Neural crest cell (in vitro differentiated cells): ENCODE results near the gene SSBP2. TPM values are rescaled to one million over a fixed set of nuclear protein-coding genes. Genes with fewer than 3 reads are reported as not detected.

Experiments
- DNase-seq: peaks from one replicate; pipeline ENCODE4 v3.0.0; 2021; ENCODE audit warnings: low read depth, mixed read lengths, low spot score
- H3K27ac Mint-ChIP-seq: one replicate; pipeline ENCODE4 v1.8.0; 2021; ENCODE audit warnings: mild to moderate bottlenecking, mixed read lengths; ENCODE audit not compliant: unreplicated experiment
- H3K27me3 Mint-ChIP-seq: 2 replicates; pipeline ENCODE4 v1.8.0; 2021; ENCODE audit warnings: low read depth, mild to moderate bottlenecking, mixed read lengths
- H3K36me3 Mint-ChIP-seq: 2 replicates; pipeline ENCODE4 v1.8.0; 2021; ENCODE audit warnings: low read depth, mild to moderate bottlenecking, mixed read lengths
- H3K4me1 Mint-ChIP-seq: 2 replicates; pipeline ENCODE4 v1.8.0; 2021; ENCODE audit warnings: mixed read lengths
- H3K4me3 Mint-ChIP-seq: one replicate; pipeline ENCODE4 v1.8.0; 2021; ENCODE audit warnings: mild to moderate bottlenecking, mixed read lengths
- H3K9me3 Mint-ChIP-seq: 2 replicates; pipeline ENCODE4 v1.8.0; 2021; ENCODE audit warnings: mixed read lengths
- CTCF ChIP-seq: fragments of 200-600 bp; sonication (generic); conservative IDR thresholded peaks from 2 replicates; pipeline ENCODE4 v1.5.0; 2021; ENCODE audit warnings: antibody characterized with exemption, mild to moderate bottlenecking
- total RNA-seq: library from RNA; stranded (reverse); gene quantifications from 2 replicates; pipeline ENCODE4 v1.2.1, GENCODE V29; 2021

SSBP2 gene
- total RNA-seq, 1 donor from 2014 or later = 81.7 TPM

DNA sequence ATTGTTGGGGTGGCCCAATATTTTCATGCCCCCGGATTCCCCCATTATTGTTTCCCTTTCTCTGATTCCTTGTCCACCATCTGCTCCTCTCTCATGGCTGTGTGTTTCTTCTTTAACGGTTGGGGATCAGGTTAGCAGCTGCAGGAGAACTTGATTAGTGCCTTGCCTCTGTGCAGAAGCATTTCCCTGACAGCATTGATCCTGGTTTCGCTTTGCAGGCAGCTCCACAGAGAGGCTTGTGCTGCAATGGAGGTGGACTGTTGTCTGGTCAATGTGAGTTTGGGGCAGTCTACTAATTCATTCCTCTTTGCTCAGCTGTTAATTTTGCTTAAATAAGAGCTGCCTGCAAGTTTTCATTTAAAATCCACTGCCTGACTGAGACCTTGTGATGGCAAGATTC is 32.5 kb upstream of the SSBP2 start:
- Mint-ChIP-seq H3K9me3 (no peaks in the 10 kb centered on the region), H3K4me1 (peaks cover 38% of the 10 kb centered on the region), H3K27ac (no peak overlapping the region), H3K4me3 (no peak overlapping the region), H3K27me3 (no peaks in the 10 kb centered on the region), H3K36me3 (no peaks in the 10 kb centered on the region)
- no peak for DNase-seq
- no peak for TF ChIP-seq CTCF

GRCh38 chr5:81782811-81783210 is 31.9 kb upstream of the SSBP2 start:
- no peaks in the 10 kb centered on the region for H3K27me3 Mint-ChIP-seq
- no peak overlapping the region for H3K4me3 Mint-ChIP-seq

DNA sequence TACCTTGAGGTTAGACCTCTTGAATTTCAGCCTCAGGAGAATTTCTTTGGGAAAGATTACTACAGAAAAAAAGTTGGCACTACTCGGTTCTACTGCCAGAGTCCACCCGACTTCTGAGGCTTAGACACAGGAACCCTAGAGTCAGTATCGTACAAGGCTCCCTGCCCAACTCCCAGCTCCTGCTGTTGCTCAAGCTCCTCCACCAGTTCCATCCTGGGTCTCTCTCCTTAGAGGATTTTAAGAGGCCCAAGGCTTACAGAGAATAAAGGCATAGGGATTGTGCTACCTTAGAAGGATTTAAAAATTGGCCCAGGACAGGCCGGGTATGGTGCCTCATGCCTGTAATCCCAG is 29.0 kb upstream of the SSBP2 start:
- H3K9me3 Mint-ChIP-seq = no peaks in the 10 kb centered on the region
- no peaks in the 10 kb centered on the region for H3K36me3 Mint-ChIP-seq
- no peaks in the 10 kb centered on the region for H3K27me3 Mint-ChIP-seq
- H3K27ac Mint-ChIP-seq = no peak overlapping the region
- DNase-seq = no peak
- H3K4me3 Mint-ChIP-seq = no peak overlapping the region
- no peak for TF ChIP-seq CTCF
- H3K4me1 Mint-ChIP-seq = peaks cover 17% of the 10 kb centered on the region

More at GRCh38 chr5:81782811-81783210, 31.9 kb upstream of the SSBP2 start:
- H3K9me3 Mint-ChIP-seq = no peaks in the 10 kb centered on the region
- no peaks in the 10 kb centered on the region for H3K36me3 Mint-ChIP-seq
- H3K27ac Mint-ChIP-seq = no peak overlapping the region
- peaks cover 33% of the 10 kb centered on the region for H3K4me1 Mint-ChIP-seq
- TF ChIP-seq CTCF = no peak
- no peak for DNase-seq

DNA sequence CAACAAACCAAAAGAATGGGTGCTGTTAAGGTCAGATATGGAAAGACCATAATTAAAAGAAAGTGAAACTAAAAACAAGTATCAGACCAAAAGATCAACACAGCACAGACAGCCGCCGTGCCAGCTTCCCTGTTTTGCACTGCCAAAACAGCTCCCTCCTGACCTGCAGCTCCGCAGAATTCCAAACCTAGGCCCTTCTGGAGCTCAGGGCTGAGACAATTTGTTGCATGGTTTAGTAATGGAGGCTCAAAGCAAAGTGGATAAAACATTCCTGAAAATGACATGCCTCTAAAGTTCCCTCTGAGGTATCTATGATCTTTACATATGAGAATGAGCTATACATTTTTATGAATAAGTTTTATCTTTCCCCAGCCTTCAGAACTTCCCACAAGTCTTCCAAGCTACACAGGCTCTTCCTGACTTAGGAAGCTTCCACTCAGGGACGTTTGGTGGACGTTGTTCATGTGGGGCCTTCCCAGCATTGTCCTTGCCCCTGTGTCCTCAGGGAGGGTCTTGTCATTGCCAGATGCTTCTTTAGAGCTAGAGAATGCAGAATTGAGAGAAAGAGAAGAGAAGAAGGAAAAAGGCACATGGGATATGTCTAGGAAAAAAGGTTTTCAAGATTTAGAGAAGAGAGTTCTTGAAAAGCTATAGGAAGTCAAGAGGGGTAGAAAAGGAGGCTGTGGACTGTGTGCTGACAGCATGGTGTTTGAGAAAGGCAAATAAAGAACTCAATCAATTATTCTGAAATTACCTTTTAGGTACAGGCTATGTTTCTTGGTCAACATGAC is 28.4 kb upstream of the SSBP2 start:
- no peak for DNase-seq
- peaks cover 17% of the 10 kb centered on the region for H3K4me1 Mint-ChIP-seq
- no peak for TF ChIP-seq CTCF
- no peaks in the 10 kb centered on the region for H3K9me3 Mint-ChIP-seq
- no peak overlapping the region for H3K27ac Mint-ChIP-seq
- H3K36me3 Mint-ChIP-seq = no peaks in the 10 kb centered on the region
- H3K4me3 Mint-ChIP-seq = no peak overlapping the region
- H3K27me3 Mint-ChIP-seq = no peaks in the 10 kb centered on the region

DNA sequence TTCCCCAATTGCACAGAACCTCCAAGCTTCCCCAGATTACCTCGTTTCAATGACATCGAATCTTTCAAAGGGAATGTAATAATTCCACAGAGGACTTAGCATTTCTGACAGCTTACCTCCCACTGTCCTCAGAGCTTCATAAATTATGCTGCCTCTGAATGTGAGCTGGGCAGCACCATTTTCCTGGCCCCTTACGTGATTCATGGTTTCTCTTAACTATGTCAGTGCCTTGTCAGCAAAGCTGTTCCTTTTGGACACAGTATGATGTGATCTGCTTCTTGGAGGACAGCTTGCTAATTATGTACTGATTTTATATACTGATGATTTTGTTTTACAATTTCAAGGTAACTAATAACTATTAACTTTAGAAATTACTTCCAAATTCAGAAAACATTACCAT is 27.7 kb upstream of the SSBP2 start:
- no peak for TF ChIP-seq CTCF
- H3K27me3 Mint-ChIP-seq = no peaks in the 10 kb centered on the region

More for the DNA sequence above, 27.7 kb upstream of the SSBP2 start:
- Mint-ChIP-seq H3K36me3 (no peaks in the 10 kb centered on the region), H3K9me3 (no peaks in the 10 kb centered on the region), H3K27ac (no peak overlapping the region), H3K4me3 (no peak overlapping the region), H3K4me1 (peaks cover 17% of the 10 kb centered on the region)
- no peak for DNase-seq
